ENCODE data around the gene SIRT2. TPM values are rescaled to one million over a fixed set of nuclear protein-coding genes. Genes with fewer than 3 reads are reported as not detected.

The SIRT2 gene
- total RNA-seq, 2 donors from 2014 or later = 28.0 to 32.9 TPM

DNA sequence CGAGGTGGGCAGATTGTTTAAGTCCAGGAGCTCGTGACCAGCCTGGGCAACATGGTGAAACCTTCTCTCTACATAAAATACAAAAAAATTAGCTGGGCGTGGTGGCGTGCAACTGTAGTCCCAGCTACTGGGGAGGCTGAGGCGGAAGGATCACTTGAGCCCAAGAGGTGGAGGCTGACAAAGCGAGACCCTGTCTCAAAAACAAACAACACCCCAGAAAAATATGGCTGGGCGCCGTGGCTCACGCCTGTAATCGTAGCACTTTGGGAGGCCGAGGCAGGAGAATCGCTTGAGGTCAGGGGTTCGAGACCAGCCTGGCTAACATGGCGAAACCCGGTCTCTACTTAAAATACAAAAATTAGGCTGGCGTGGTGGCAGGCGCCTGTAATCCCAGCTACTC is 46.2 kb downstream of the SIRT2 start:
- H3K36me3 ChIP-seq = no peaks in the 10 kb centered on the region
- no peak for DNase-seq
- H3K9ac ChIP-seq (ENCODE audit: low read depth in 2 of 2, low read length in 2 of 2) = peak overlapping the region in 1 of 2 donors; percentile 85
- no peaks in the 10 kb centered on the region for H3K9me3 ChIP-seq
- H3K27ac ChIP-seq = peak overlapping the region; percentile 94
- H3K4me3 ChIP-seq = no peak overlapping the region
- H3K4me1 ChIP-seq = peaks cover 6% of the 10 kb centered on the region
- TF ChIP-seq, protein P1, sequence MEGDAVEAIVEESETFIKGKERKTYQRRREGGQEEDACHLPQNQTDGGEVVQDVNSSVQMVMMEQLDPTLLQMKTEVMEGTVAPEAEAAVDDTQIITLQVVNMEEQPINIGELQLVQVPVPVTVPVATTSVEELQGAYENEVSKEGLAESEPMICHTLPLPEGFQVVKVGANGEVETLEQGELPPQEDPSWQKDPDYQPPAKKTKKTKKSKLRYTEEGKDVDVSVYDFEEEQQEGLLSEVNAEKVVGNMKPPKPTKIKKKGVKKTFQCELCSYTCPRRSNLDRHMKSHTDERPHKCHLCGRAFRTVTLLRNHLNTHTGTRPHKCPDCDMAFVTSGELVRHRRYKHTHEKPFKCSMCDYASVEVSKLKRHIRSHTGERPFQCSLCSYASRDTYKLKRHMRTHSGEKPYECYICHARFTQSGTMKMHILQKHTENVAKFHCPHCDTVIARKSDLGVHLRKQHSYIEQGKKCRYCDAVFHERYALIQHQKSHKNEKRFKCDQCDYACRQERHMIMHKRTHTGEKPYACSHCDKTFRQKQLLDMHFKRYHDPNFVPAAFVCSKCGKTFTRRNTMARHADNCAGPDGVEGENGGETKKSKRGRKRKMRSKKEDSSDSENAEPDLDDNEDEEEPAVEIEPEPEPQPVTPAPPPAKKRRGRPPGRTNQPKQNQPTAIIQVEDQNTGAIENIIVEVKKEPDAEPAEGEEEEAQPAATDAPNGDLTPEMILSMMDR (IDR thresholded peaks at IDR 0.05) = no peak
- intact Hi-C loops (cut with DNase I) = no loop called here
- no peaks in the 10 kb centered on the region for H3K27me3 ChIP-seq

GRCh38 chr19:38852231-38853044 is 47.0 kb downstream of the SIRT2 start:
- Histone ChIP-seq H3K4me3 (peak overlapping the region; percentile 68), H3K9me3 (no peaks in the 10 kb centered on the region), H3K9ac (ENCODE audit: low read depth in 2 of 2, low read length in 2 of 2) (peak overlapping the region; percentile 81 to 85), H3K27ac (peak overlapping the region; percentile 94), H3K27me3 (no peaks in the 10 kb centered on the region), H3K36me3 (no peaks in the 10 kb centered on the region), H3K4me1 (peaks cover 6% of the 10 kb centered on the region)
- DNase-seq = peak; percentile 75
- intact Hi-C loops (cut with DNase I) = no loop called here
- TF ChIP-seq, protein P1 (IDR thresholded peaks at IDR 0.05) = no peak

- H3K27ac ChIP-seq = peak overlapping the region; percentile 100
- TF ChIP-seq, protein P1 (IDR thresholded peaks at IDR 0.05) = no peak
- peaks cover 6% of the 10 kb centered on the region for H3K4me1 ChIP-seq
- intact Hi-C loops (cut with DNase I) = no loop called here
- peak; percentile 96 for DNase-seq
- no peaks in the 10 kb centered on the region for H3K9me3 ChIP-seq
- no peaks in the 10 kb centered on the region for H3K27me3 ChIP-seq
- peaks cover 4% of the 10 kb centered on the region for H3K36me3 ChIP-seq
- H3K4me3 ChIP-seq = peak overlapping the region; percentile 68
- H3K9ac ChIP-seq (ENCODE audit: low read depth in 2 of 2, low read length in 2 of 2) = peak overlapping the region; percentile 91 to 100
These were observed 47.7 kb downstream of the SIRT2 start for GRCh38 chr19:38851622-38852230.

DNA sequence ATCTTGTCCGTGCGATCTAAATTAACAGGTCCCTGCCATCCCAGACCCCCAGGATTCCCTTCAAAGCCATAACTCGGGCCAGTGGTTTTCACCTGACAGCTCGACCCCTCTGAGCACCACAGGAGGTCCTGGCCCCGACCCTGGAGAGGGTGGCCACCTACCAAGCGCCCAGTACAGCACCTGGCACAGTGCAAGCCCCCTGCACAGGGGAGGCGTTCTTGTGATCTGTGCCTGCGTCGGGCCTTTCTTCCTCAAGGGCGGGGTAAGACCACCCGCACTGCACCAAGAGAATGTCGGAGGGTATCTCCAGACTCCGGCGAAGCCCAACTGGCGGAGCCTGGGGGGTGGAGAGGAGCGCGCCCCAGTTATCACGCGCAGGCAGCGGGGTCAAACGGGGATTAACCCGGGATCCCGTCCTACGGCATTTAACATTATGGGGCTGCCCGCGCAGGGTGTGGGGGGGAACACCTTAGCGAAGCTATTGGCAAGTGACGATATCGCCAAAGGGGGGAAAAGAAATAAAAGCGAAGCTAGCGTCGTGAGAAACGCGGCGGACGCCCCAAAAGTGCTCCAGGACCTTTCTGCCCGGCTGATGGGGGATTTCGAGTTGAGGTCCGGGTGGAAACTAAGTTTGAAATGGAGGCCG is 48.3 kb downstream of the SIRT2 start:
- H3K27me3 ChIP-seq = no peaks in the 10 kb centered on the region
- no peaks in the 10 kb centered on the region for H3K9me3 ChIP-seq
- peak overlapping the region; percentile 68 for H3K4me3 ChIP-seq
- H3K27ac ChIP-seq = peak overlapping the region; percentile 100
- DNase-seq = peak; percentile 56
- peaks cover 6% of the 10 kb centered on the region for H3K4me1 ChIP-seq
- H3K9ac ChIP-seq (ENCODE audit: low read depth in 2 of 2, low read length in 2 of 2) = peak overlapping the region; percentile 91 to 100
- TF ChIP-seq, protein P1 (IDR thresholded peaks at IDR 0.05) = no peak
- intact Hi-C loops (cut with DNase I) = no loop called here
- peaks cover 9% of the 10 kb centered on the region for H3K36me3 ChIP-seq

DNA sequence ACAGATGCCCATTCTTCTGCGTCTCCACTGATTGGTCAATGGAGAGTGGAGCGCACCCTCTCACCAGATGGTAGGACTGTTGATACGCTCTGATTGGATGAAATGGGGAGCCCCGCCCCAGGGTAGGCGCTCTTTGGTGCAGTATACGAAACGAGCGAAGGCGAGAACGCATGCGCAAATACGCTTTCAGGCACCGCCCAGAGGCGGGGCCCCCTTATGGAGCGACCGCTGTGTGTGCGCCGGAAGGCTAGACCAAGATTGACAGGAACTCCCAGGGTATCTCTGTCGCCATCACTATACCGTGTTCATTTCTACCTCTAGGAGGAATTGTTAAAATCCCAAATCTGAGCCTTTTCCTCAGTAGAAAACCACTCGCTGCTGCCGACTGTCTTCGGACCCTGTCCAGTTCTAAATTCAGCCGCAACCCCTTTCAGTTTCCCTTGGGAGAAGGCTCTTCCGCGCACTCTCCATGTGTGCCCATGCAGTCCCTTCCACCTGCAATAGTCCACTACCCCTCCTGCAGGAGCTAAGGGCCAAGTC is 48.9 kb downstream of the SIRT2 start:
- Histone ChIP-seq H3K9me3 (no peaks in the 10 kb centered on the region), H3K4me1 (peaks cover 6% of the 10 kb centered on the region), H3K27me3 (no peaks in the 10 kb centered on the region), H3K36me3 (peaks cover 15% of the 10 kb centered on the region), H3K4me3 (peak overlapping the region; percentile 68), H3K9ac (ENCODE audit: low read depth in 2 of 2, low read length in 2 of 2) (peak overlapping the region; percentile 91 to 100), H3K27ac (peak overlapping the region; percentile 100)
- intact Hi-C loops (cut with DNase I) = no loop called here
- no peak for DNase-seq
- TF ChIP-seq, protein P1 (IDR thresholded peaks at IDR 0.05) = no peak

All from colonic mucosa (tissue), 4 donors.